SK-N-MC (cell line): ENCODE measurements around the gene PDZRN3.

Experiments
- EZH2 ChIP-seq: fragments of 200-600 bp; sonication (generic); IDR thresholded peaks from one replicate; pipeline ENCODE4 v1.6.1; 2017; ENCODE audit warnings: antibody characterized with exemption
- FOXP2 ChIP-seq: optimal IDR thresholded peaks from 2 replicates; pipeline ENCODE3; 2011; ENCODE audit warnings: mild to moderate bottlenecking, moderate library complexity; ENCODE audit not compliant: insufficient read depth; ENCODE audit errors: extremely low read length, control extremely low read depth
- POLR2AphosphoS5 ChIP-seq: IDR thresholded peaks from 2 replicates; pipeline ENCODE4 v1.6.1; 2012; ENCODE audit warnings: mild to moderate bottlenecking, low read depth, low read length, borderline replicate concordance

DNA sequence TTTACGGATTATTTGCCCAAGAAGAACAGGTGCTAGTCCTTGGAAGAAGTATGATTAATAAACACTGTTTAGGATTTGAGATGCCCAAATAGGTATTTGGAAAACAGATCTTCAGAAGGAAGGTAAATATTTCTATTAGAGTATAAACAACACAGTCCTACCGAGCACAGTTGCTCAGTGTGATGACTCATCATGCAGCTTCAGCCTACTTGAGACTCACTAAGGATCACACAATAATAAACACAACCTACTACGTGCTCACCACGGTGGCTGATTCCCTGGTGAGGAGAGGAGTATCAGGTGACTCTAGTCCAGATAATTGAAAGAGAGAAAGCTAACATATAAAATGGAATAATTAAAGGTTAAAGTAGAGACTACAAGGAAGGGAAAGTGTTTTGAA is 72.0 kb downstream of the PDZRN3 start:
- no peak for TF ChIP-seq EZH2
- TF ChIP-seq POLR2AphosphoS5, result no peak
- TF ChIP-seq FOXP2, result no peak
